H54 (cell line): Measurements from ENCODE around the gene SPRN.

Experiments
- DNase-seq: peaks from one replicate; pipeline ENCODE4 v3.0.0; 2011; ENCODE audit warnings: low spot score, mixed read lengths; ENCODE audit not compliant: insufficient read length
- FAIRE-seq: peaks from 3 replicates; lab custom pipeline; 2011; peaks lifted over from hg19 to GRCh38; lab: Jason Lieb, UNC
- POLR2A ChIP-seq: IDR thresholded peaks from 2 replicates; pipeline ENCODE4 v1.6.1; 2011; ENCODE audit warnings: low read depth, mild to moderate bottlenecking, low read length

SPRN gene

GRCh38 chr10:133460208-133460769 is 35.9 kb upstream of the SPRN start:
- DNase-seq: no peak
- TF ChIP-seq POLR2A: no peak
- no peak for FAIRE-seq

DNA sequence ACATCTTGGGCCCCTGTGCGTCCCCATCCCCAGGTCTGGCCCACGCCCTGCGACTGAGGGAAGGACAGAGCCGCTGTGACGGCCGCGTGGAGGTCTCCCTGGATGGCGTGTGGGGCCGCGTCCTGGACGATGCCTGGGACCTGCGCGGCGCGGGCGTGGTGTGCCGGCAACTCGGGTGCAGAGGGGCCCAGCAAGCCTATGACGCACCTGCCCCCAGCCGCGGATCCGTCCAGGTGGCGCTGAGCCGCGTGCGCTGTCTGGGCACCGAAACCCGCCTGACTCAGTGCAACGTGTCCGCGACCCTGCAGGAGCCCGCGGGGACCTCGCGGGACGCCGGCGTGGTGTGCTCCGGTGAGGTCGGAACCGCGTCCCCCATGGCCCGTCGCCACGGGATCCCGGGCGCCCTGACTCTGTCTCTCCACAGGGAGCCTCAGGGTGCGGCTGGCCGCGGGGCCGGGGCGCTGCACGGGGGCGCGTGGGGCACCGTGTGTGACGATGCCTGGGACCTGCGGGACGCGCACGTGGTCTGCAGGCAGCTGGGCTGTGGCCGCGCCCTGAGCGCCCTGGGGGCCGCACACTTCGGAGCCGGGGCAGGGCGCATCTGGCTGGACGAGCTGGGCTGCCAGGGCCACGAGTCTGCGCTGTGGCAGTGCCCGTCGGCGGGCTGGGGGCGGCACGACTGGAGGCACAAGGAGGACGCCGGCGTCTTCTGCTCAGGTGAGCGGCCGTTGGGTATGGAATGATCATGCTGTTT is 35.2 kb upstream of the SPRN start:
- no peak for DNase-seq
- FAIRE-seq: no peak
- no peak for TF ChIP-seq POLR2A

GRCh38 chr10:133458710-133459453 is 34.5 kb upstream of the SPRN start:
- FAIRE-seq: no peak
- no peak for TF ChIP-seq POLR2A
- no peak for DNase-seq

- no peak for DNase-seq
Observed at GRCh38 chr10:133458021-133458709, 33.7 kb upstream of the SPRN start.

DNA sequence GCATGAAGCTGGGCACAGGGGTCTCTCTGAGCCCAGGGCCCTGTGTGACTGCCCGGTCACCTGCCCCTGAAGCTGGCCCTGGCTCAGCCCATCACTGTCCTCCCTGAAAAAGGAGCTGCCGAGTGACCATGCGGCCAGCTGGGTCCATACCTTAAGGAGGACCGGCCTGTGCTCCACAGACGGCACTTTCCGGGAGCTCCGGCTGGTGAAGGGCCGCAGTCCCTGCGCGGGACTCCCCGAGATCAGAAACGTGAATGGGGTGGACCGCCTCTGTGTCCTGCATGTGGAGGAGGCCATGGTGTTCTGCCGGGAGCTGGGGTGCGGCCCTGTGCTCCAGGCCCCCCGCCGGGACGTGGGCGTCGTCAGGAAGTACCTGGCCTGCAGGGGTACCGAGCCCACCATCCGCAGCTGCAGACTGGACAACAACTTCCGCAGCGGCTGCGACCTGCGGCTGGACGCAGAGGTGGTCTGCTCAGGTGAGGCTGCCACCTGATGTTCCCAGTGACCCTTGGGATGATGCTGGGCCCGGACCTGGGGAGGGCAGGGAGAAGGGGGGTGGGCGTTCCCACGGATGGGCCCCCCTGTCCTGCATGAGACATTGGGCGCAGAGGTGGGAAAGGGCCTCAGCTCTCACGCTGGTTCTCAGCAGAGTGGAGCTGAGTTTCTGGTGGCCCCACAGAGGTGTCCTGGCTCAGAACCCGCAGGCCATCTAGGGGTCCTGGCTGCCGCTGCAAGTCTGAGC is 32.8 kb upstream of the SPRN start:
- DNase-seq (no peak), FAIRE-seq (no peak)
- no peak for TF ChIP-seq POLR2A

More at GRCh38 chr10:133458021-133458709, 33.7 kb upstream of the SPRN start:
- no peak for TF ChIP-seq POLR2A
- no peak for FAIRE-seq

- FAIRE-seq (no peak), DNase-seq (no peak)
- TF ChIP-seq POLR2A: no peak
Observed at GRCh38 chr10:133456041-133456951, 31.9 kb upstream of the SPRN start.

- no peak for TF ChIP-seq POLR2A
- FAIRE-seq (no peak), DNase-seq (no peak)
Observed at GRCh38 chr10:133455611-133456031, 31.2 kb upstream of the SPRN start.

- DNase-seq: no peak
- no peak for TF ChIP-seq POLR2A
- no peak for FAIRE-seq
Observed at GRCh38 chr10:133455196-133455595, 30.8 kb upstream of the SPRN start.

DNA sequence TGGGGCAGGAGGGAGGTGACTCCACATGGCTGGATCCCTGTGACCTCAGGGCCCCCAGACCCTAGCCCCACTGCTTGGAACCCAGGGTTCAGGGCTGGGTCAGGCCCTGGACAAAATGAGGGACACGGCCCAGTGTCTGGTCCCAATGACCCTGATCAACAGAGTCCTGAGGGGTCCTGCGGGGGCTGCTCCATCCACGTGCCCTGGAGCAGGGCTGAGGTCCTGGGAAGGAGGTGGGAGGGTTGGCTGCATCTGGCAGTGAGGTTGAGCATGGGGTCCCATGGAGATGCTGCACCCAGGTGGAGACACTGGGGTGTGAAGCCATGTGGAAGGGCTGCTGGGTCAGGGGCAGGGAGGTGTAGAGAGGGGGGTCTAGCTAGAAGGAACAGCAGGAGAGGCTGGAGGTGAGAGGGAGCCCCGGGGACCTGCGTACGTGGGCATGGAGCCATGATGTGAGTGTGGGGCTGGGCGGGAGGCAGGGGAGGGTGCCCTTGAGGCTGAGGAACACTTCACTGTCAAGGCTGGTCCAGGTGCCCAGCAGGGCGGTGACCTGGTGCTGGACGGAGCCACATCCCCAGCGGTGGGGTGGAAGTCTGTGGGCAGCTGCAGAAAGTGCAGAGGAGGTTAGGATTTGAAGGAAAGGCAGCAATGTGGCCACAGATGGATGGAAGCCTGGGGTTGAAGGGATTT is 29.9 kb upstream of the SPRN start:
- DNase-seq (no peak), FAIRE-seq (no peak)
- TF ChIP-seq POLR2A: no peak

DNA sequence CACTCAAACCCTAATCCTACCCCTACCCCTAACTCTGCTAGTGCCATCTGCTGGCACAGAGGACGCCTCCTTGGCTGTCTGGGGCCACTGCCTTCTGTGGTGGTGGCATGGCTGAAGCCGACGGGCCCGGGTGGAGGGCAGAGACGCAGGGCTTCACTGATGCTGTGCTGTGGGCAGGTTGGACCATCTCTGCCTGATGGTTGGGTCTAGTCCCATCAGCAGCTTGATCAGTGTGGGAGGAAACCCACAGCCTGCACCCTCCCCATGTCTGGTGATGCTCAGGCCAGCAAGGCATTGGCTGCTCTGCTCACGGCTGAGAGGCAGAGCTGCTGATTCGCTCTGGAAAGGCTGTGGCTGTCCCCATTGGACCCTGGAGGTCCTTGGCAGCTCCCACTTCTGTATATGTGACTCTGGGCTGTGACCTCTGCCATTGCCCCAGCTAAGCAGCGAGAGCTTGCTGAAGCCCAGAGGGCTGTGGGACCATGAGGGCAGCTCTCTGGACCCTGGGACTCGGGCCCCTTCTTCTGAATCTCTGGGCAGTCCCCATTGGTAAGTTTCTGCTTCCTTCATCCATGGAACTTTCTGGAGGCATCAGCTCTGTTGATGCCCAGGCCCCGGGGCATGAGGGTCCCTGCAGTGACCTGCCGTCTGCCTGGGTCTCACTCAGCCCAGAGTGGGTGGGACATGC is 29.2 kb upstream of the SPRN start, which contains the start of gene SCART1:
SCART1 (plus strand) TSS at position 430 of the 688 bp plus-strand sequence; CDS start at position 483, 53 bp downstream.
- DNase-seq (no peak), FAIRE-seq (no peak)

DNA sequence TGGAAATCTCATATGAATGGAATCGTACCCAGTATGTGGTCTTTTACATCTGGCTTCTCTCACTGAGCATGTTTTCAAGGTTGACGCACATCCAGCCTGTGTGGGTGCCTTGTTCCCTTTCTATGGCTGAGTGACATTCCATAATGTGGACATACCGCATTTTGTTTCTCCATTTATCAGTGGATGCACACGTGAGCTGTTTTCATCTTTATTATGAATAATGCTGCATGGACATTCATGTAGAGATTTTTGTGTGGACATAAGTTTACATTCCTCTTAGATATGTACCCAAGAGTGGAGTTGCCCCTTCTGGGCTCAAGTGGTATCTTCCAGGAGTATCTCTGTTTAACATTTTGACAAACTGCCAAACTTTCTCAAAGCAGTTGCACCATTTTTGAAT is 28.0 kb upstream of the SPRN start:
- no peak for FAIRE-seq

More for the DNA sequence above, 29.2 kb upstream of the SPRN start, which contains the start of gene SCART1:
- no peak for TF ChIP-seq POLR2A

More for the DNA sequence above, 28.0 kb upstream of the SPRN start:
- TF ChIP-seq POLR2A: no peak
- DNase-seq: no peak
